Caco-2 (cell line): Measurements from ENCODE around the gene APLP1. TPM values are rescaled to one million over a fixed set of nuclear protein-coding genes. Genes with fewer than 3 reads are reported as not detected.

Source experiments
- BruUV-seq: library from RNA; stranded (reverse); fragments of 400-500 nt; replicated peaks from 2 replicates; lab custom pipeline; 2021; lab: Mats Ljungman, UMichigan
- CTCF ChIA-PET: fragments of 300-600 bp; sonication (Branson Sonifier 250); formaldehyde crosslinking; loops from one replicate; lab custom pipeline; 2022; ENCODE audit warnings: antibody characterized with exemption; lab: Charles Lee
- POLR2A ChIA-PET: fragments of 300-600 bp; sonication (Branson Sonifier 250); formaldehyde crosslinking; loops from one replicate; lab custom pipeline; 2022; ENCODE audit warnings: antibody characterized with exemption; lab: Charles Lee
- DNase-seq, 2 experiments: peaks; one replicate each; pipeline versions ENCODE4 v3.0.0 to v3.0.0-alpha.2; 2020 to 2022
- H3K27me3 ChIP-seq: replicated peaks from 2 replicates; pipeline ENCODE4 v1.6.0; 2011; ENCODE audit warnings: low read length; ENCODE audit not compliant: control insufficient read depth, insufficient read depth
- H3K36me3 ChIP-seq: 2 replicates; pipeline ENCODE4 v1.5.1; 2011; ENCODE audit warnings: low read length; ENCODE audit not compliant: control insufficient read depth, insufficient read depth
- H3K4me1 ChIP-seq: fragments of 250-450 bp; sonication (Bioruptor Pico); 2 replicates; pipeline ENCODE4 v1.5.1; 2020; ENCODE audit warnings: mild to moderate bottlenecking
- H3K4me3 ChIP-seq: 2 replicates; pipeline ENCODE4 v1.5.1; 2011; ENCODE audit warnings: low read depth, mild to moderate bottlenecking, control low read depth, low read length
- H3K9me3 ChIP-seq: fragments of 250-450 bp; sonication (Bioruptor Pico); 2 replicates; pipeline ENCODE4 v1.5.1; 2020; ENCODE audit warnings: mild to moderate bottlenecking, moderate library complexity
- H3K27ac Mint-ChIP-seq: one replicate; pipeline ENCODE4 v1.8.0; 2022; ENCODE audit warnings: mixed read lengths; ENCODE audit not compliant: unreplicated experiment
- H3K27me3 Mint-ChIP-seq: one replicate; pipeline ENCODE4 v1.8.0; 2022; ENCODE audit warnings: mixed read lengths; ENCODE audit not compliant: insufficient read depth, unreplicated experiment
- H3K36me3 Mint-ChIP-seq: one replicate; pipeline ENCODE4 v1.8.0; 2022; ENCODE audit warnings: mild to moderate bottlenecking, mixed read lengths; ENCODE audit not compliant: insufficient read depth, unreplicated experiment
- H3K4me1 Mint-ChIP-seq: one replicate; pipeline ENCODE4 v1.8.0; 2022; ENCODE audit warnings: low read depth, mixed read lengths; ENCODE audit not compliant: unreplicated experiment
- H3K4me3 Mint-ChIP-seq: one replicate; pipeline ENCODE4 v1.8.0; 2022; ENCODE audit warnings: mild to moderate bottlenecking, moderate library complexity, mixed read lengths; ENCODE audit not compliant: unreplicated experiment
- H3K9me3 Mint-ChIP-seq: one replicate; pipeline ENCODE4 v1.8.0; 2022; ENCODE audit warnings: mixed read lengths; ENCODE audit not compliant: unreplicated experiment
- CTCF ChIP-seq, 2 experiments: fragments of 200-600 bp in 1 of 2; IDR thresholded peaks; 1 replicate in 1 of 2; 2 replicates in 1 of 2; pipeline versions ENCODE4 v1.5.1 to v1.8.0; 2011 to 2022; ENCODE audit warnings: antibody characterized with exemption in 1 of 2, control low read depth in 1 of 2, inconsistent platforms in 1 of 2, low read depth in 1 of 2, low read length in 1 of 2, mild to moderate bottlenecking in 1 of 2, moderate library complexity in 1 of 2; ENCODE audit not compliant: insufficient read depth in 1 of 2, severe bottlenecking in 1 of 2, unreplicated experiment in 1 of 2
- intact Hi-C: fragments of 100-400 bp; cut with micrococcal nuclease; formaldehyde crosslinking; loops from one replicate; pipeline ENCODE4 v1.10.0; 2022; ENCODE audit not compliant: unreplicated experiment
- total RNA-seq: library from RNA; stranded (reverse); gene quantifications from 2 replicates; pipeline ENCODE4 v1.2.3, GENCODE V29; 2022

The APLP1 gene
- total RNA-seq, 1 experiment from 2014 or later, result 6.5 TPM

DNA sequence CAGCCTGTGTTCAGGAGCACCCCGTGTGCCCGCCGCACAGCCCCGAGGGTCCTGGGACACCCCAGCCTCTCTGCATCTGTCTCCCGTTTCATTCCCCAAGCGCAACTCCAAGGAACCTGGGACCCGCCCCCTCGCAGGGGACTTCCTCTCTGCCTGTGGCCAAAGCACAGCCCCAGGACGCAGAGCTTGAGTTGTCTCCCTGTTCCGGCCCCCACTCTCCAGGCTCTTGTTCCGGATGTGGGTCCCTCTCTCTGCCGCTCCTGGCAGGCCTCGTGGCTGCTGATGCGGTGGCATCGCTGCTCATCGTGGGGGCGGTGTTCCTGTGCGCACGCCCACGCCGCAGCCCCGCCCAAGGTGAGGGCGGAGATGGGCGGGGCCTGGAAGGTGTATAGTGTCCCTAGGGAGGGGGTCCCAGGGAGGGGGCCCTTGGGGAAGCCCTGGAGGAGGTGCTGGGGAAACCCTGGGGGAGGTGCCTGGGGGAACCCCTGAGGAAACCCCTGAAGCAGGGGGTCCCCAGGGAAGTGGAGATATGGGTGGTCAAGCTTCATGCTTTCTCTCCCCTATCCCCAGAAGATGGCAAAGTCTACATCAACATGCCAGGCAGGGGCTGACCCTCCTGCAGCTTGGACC is 35.3 kb downstream of the APLP1 start:
- ChIA-PET CTCF (no interaction called here), POLR2A (no interaction called here)
- Histone ChIP-seq H3K4me3 (peak overlapping the region; percentile 36), H3K36me3 (no peaks in the 10 kb centered on the region), H3K9me3 (no peaks in the 10 kb centered on the region), H3K27me3 (no peaks in the 10 kb centered on the region), H3K4me1 (0 out of 2 replicates have a peak, but pooled peaks cover 7% of the 10 kb centered on the region)
- intact Hi-C loops, result no loop called here
- H3K36me3 Mint-ChIP-seq, result peaks cover 6% of the 10 kb centered on the region
- TF ChIP-seq CTCF (IDR thresholded peaks at IDR 0.05; ENCODE audit: insufficient read depth in 1 of 2, low read depth in 1 of 2, low read length in 1 of 2, severe bottlenecking in 1 of 2, unreplicated experiment in 1 of 2), result no peak
- peak; percentile 57 to 72 for DNase-seq
- H3K4me1 Mint-ChIP-seq, result peaks cover 7% of the 10 kb centered on the region
- no peaks in the 10 kb centered on the region for H3K9me3 Mint-ChIP-seq
- H3K4me3 Mint-ChIP-seq, result peak overlapping the region; percentile 80
- H3K27me3 Mint-ChIP-seq, result peaks cover 5% of the 10 kb centered on the region
- H3K27ac Mint-ChIP-seq, result peak overlapping the region; percentile 58
- BruUV-seq, result no TSS peak

- Histone ChIP-seq H3K27me3 (no peaks in the 10 kb centered on the region), H3K4me3 (no peak overlapping the region), H3K9me3 (no peaks in the 10 kb centered on the region), H3K36me3 (no peaks in the 10 kb centered on the region), H3K4me1 (0 out of 2 replicates have a peak, but pooled peaks cover 7% of the 10 kb centered on the region)
- intact Hi-C loops, result no loop called here
- no peaks in the 10 kb centered on the region for H3K9me3 Mint-ChIP-seq
- H3K4me1 Mint-ChIP-seq, result peaks cover 7% of the 10 kb centered on the region
- no peak overlapping the region for H3K27ac Mint-ChIP-seq
- CTCF ChIA-PET, result no interaction called here
- no TSS peak for BruUV-seq
- peak overlapping the region; percentile 12 for H3K4me3 Mint-ChIP-seq
- DNase-seq, result no peak
- no peak for TF ChIP-seq CTCF (IDR thresholded peaks at IDR 0.05; ENCODE audit: insufficient read depth in 1 of 2, low read depth in 1 of 2, low read length in 1 of 2, severe bottlenecking in 1 of 2, unreplicated experiment in 1 of 2)
- peaks cover 6% of the 10 kb centered on the region for H3K36me3 Mint-ChIP-seq
- POLR2A ChIA-PET, result no interaction called here
- peaks cover 5% of the 10 kb centered on the region for H3K27me3 Mint-ChIP-seq
Measured at GRCh38 chr19:35904311-35905068, 36.1 kb downstream of the APLP1 start.

- peaks cover 7% of the 10 kb centered on the region for H3K4me1 Mint-ChIP-seq
- CTCF ChIA-PET, result no interaction called here
- POLR2A ChIA-PET, result no interaction called here
- Histone ChIP-seq H3K4me1 (0 out of 2 replicates have a peak, but pooled peaks cover 7% of the 10 kb centered on the region), H3K27me3 (no peaks in the 10 kb centered on the region), H3K4me3 (no peak overlapping the region), H3K36me3 (no peaks in the 10 kb centered on the region), H3K9me3 (no peaks in the 10 kb centered on the region)
- peaks cover 6% of the 10 kb centered on the region for H3K36me3 Mint-ChIP-seq
- no peaks in the 10 kb centered on the region for H3K9me3 Mint-ChIP-seq
- H3K27me3 Mint-ChIP-seq, result peaks cover 5% of the 10 kb centered on the region
- intact Hi-C loops, result no loop called here
- no peak for TF ChIP-seq CTCF (IDR thresholded peaks at IDR 0.05; ENCODE audit: insufficient read depth in 1 of 2, low read depth in 1 of 2, low read length in 1 of 2, severe bottlenecking in 1 of 2, unreplicated experiment in 1 of 2)
- no peak overlapping the region for H3K27ac Mint-ChIP-seq
- no peak for DNase-seq
- BruUV-seq, result no TSS peak
- peak overlapping the region; percentile 12 for H3K4me3 Mint-ChIP-seq
Measured at GRCh38 chr19:35905178-35905727, 36.9 kb downstream of the APLP1 start.
